Vagina (tissue), 2 donors: ENCODE results near the gene PTPRN.
"Not testable (repeated sequence)": the region's sequence is repeated elsewhere in the genome, so short reads cannot be mapped to it uniquely, and the experiment has no call there.

Experiments used
- POLR2AphosphoS5 ChIP-seq, 2 donors: sonication (generic); formaldehyde crosslinking; IDR thresholded peaks; one replicate each; pipeline ENCODE4 v1.9.0; 2017; ENCODE audit warnings: antibody characterized with exemption in 2 of 2, mild to moderate bottlenecking in 2 of 2, low read depth in 1 of 2; ENCODE audit not compliant: insufficient read depth in 1 of 2
- TF ChIP-seq, protein P1 (sequence below), 3 experiments: fragments of 450-650 bp in 2 of 3; fragments of 200-600 bp in 1 of 3; sonication (generic) in 1 of 3; IDR thresholded peaks; one replicate each; pipeline ENCODE4 v1.5.1; 2017 to 2019; ENCODE audit warnings: antibody characterized with exemption in 3 of 3, mild to moderate bottlenecking in 2 of 3, moderate library complexity in 2 of 3

DNA sequence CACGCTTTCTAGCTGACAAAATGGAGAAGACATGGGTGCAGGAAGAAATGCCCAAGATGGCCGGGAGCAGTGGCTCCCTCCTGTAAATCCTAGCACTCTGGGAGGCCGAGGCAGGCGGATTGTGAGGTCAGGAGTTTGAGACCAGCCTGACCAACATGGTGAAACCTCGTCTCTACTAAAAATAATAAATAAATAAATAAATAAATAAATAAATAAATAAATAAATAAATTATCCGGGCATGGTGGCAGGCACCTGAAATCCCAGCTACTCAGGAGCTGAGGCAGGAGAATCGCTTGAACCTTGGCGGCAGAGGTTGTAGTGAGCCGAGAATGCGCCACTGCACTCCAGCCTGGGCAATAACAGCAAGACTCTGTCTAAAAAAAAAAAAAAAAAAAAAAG is 50.3 kb downstream of the PTPRN start:
- TF ChIP-seq, protein P1, sequence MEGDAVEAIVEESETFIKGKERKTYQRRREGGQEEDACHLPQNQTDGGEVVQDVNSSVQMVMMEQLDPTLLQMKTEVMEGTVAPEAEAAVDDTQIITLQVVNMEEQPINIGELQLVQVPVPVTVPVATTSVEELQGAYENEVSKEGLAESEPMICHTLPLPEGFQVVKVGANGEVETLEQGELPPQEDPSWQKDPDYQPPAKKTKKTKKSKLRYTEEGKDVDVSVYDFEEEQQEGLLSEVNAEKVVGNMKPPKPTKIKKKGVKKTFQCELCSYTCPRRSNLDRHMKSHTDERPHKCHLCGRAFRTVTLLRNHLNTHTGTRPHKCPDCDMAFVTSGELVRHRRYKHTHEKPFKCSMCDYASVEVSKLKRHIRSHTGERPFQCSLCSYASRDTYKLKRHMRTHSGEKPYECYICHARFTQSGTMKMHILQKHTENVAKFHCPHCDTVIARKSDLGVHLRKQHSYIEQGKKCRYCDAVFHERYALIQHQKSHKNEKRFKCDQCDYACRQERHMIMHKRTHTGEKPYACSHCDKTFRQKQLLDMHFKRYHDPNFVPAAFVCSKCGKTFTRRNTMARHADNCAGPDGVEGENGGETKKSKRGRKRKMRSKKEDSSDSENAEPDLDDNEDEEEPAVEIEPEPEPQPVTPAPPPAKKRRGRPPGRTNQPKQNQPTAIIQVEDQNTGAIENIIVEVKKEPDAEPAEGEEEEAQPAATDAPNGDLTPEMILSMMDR (IDR thresholded peaks at IDR 0.05) = not testable (repeated sequence)
- not testable (repeated sequence) for TF ChIP-seq POLR2AphosphoS5 (IDR thresholded peaks at IDR 0.05; ENCODE audit: insufficient read depth in 1 of 2, low read depth in 1 of 2)
